Astrocyte (in vitro differentiated cells and primary cell): Measurements from ENCODE around the gene GTPBP10.

Source experiments
- EZH2 ChIP-seq: IDR thresholded peaks from 2 replicates; pipeline ENCODE4 v1.6.1; 2012; ENCODE audit warnings: mild to moderate bottlenecking, low read length, inconsistent platforms; ENCODE audit not compliant: insufficient read depth
- TF ChIP-seq, protein P1 (sequence below): IDR thresholded peaks from 2 replicates; pipeline ENCODE4 v1.5.1; 2011; ENCODE audit warnings: low read depth, mild to moderate bottlenecking, inconsistent platforms, low read length, moderate library complexity; ENCODE audit not compliant: insufficient read depth

DNA sequence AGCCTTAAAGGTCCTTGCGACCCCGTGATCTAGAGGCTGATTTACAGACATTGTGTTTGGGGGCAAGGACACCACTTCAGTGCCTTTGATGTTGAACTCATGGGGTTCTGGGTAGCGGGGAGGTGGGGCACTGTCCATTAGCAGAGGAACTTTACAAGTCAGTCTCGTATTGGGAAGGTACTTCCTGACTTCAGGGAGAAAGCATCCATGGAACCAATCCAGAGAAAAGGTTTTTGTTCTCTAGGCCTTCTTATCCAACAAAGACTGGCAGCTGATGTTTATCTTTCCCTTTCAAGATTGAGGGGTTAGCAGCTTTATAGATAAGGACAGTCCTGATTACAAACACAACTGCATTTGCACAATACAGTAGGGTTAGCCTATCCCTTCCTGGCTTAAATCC, 2.8 kb downstream of the GTPBP10 start:
- TF ChIP-seq, protein P1, sequence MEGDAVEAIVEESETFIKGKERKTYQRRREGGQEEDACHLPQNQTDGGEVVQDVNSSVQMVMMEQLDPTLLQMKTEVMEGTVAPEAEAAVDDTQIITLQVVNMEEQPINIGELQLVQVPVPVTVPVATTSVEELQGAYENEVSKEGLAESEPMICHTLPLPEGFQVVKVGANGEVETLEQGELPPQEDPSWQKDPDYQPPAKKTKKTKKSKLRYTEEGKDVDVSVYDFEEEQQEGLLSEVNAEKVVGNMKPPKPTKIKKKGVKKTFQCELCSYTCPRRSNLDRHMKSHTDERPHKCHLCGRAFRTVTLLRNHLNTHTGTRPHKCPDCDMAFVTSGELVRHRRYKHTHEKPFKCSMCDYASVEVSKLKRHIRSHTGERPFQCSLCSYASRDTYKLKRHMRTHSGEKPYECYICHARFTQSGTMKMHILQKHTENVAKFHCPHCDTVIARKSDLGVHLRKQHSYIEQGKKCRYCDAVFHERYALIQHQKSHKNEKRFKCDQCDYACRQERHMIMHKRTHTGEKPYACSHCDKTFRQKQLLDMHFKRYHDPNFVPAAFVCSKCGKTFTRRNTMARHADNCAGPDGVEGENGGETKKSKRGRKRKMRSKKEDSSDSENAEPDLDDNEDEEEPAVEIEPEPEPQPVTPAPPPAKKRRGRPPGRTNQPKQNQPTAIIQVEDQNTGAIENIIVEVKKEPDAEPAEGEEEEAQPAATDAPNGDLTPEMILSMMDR, result no peak
- no peak for TF ChIP-seq EZH2
